PC-9 (cell line): ENCODE measurements around the gene AKAP7.

Source experiments
- EZH2 ChIP-seq: fragments of 200-600 bp; sonication (generic); IDR thresholded peaks from 2 replicates; pipeline ENCODE4 v1.8.0; 2017; ENCODE audit warnings: antibody characterized with exemption, low read depth
- TF ChIP-seq, protein P1 (sequence below): fragments of 200-600 bp; sonication (generic); conservative IDR thresholded peaks from 2 replicates; pipeline ENCODE4 v1.6.1; 2017; ENCODE audit warnings: mixed run types, antibody characterized with exemption, mild to moderate bottlenecking, moderate library complexity

DNA sequence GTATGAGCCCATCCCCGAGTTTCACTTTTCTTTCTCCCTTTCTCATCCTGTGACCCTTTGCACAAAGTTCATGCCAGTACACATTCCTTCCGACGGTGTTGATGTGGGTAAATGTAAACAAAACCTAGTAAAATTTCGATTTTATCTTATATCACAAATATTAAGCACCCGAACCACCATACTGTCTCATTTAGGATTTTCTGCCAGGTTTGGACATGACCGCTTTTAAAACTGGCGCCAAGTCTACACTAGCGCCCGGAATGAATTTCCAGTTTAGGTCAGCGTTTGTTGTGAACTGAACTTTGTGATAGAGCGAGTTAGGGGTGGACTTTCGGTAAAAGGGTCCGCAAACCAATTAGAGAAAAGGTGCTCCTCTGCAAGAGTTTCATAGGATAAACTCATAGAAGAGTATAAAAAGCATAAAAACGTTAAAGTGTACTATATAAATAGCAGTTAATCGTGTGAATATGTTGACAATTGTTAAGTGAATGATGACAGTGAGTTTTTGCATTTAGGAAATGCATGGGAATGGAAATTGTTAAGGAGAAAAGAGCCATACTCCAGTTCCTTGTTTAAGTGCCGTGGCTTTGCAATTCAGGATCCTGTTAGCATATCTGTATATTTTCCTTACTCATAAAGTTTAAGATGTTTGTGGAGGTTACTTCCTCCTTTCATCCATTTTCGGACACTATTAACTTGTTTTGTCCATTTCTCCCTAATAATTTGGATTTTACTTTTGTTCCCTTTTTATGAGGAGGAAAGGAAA is 937 bp downstream of the AKAP7 start:
- TF ChIP-seq, protein P1, sequence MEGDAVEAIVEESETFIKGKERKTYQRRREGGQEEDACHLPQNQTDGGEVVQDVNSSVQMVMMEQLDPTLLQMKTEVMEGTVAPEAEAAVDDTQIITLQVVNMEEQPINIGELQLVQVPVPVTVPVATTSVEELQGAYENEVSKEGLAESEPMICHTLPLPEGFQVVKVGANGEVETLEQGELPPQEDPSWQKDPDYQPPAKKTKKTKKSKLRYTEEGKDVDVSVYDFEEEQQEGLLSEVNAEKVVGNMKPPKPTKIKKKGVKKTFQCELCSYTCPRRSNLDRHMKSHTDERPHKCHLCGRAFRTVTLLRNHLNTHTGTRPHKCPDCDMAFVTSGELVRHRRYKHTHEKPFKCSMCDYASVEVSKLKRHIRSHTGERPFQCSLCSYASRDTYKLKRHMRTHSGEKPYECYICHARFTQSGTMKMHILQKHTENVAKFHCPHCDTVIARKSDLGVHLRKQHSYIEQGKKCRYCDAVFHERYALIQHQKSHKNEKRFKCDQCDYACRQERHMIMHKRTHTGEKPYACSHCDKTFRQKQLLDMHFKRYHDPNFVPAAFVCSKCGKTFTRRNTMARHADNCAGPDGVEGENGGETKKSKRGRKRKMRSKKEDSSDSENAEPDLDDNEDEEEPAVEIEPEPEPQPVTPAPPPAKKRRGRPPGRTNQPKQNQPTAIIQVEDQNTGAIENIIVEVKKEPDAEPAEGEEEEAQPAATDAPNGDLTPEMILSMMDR = no peak
- 0 out of 2 replicates have a peak, but pooled peaks have one; percentile 81 for TF ChIP-seq EZH2
